Tibial nerve (tissue), 4 donors: ENCODE measurements around the gene ISYNA1. TPM values are rescaled to one million over a fixed set of nuclear protein-coding genes. Genes with fewer than 3 reads are reported as not detected.
A peak's percentile ranks its signal among the peaks of the same experiment; 100 is the strongest.

Source experiments
- DNase-seq, 2 donors: peaks; one replicate each; pipeline ENCODE4 v3.0.0-alpha.2; 2019; ENCODE audit warnings: low spot score in 2 of 2
- H3K27ac ChIP-seq, 4 donors: fragments of 200-600 bp; sonication (generic) in 3 of 4; one replicate each; pipeline ENCODE4 v1.5.1; 2017 to 2019; ENCODE audit warnings: mild to moderate bottlenecking in 1 of 4
- H3K27me3 ChIP-seq, 2 donors: fragments of 200-600 bp; sonication (generic) in 1 of 2; one replicate each; pipeline versions ENCODE4 v1.5.1 to v1.6.0; 2017 to 2019
- H3K36me3 ChIP-seq, 3 donors: fragments of 200-600 bp; sonication (generic); one replicate each; pipeline ENCODE4 v1.5.1; 2018 to 2019
- H3K4me1 ChIP-seq, 4 donors: fragments of 200-600 bp; sonication (generic) in 3 of 4; one replicate each; pipeline ENCODE4 v1.5.1; 2017 to 2019
- H3K4me3 ChIP-seq, 4 donors: fragments of 200-600 bp; sonication (generic) in 3 of 4; one replicate each; pipeline ENCODE4 v1.5.1; 2017 to 2019; ENCODE audit warnings: mild to moderate bottlenecking in 1 of 4, moderate library complexity in 1 of 4
- H3K9me3 ChIP-seq, 4 donors: fragments of 200-600 bp; sonication (generic) in 3 of 4; one replicate each; pipeline ENCODE4 v1.5.1; 2017 to 2019
- EP300 ChIP-seq, 2 donors: sonication (generic); formaldehyde crosslinking; IDR thresholded peaks; one replicate each; pipeline ENCODE4 v1.6.1; 2017; ENCODE audit warnings: antibody characterized with exemption in 2 of 2, mild to moderate bottlenecking in 1 of 2
- POLR2A ChIP-seq, 2 donors: fragments of 450-650 bp; IDR thresholded peaks; one replicate each; pipeline ENCODE4 v1.6.1; 2017; ENCODE audit warnings: antibody characterized with exemption in 2 of 2, mild to moderate bottlenecking in 2 of 2, moderate library complexity in 2 of 2
- WGBS, 2 donors: methylation state at CpG; one replicate each; pipeline ENCODE4 v1.1.5; 2018; 5-methylcytosine and 5-hydroxymethylcytosine counted together
- total RNA-seq, 4 donors: library from RNA; depleted of rRNA; stranded (reverse); fragments of >200 nt; gene quantifications; one replicate each; pipeline ENCODE4 v1.1.0, GENCODE V29; 2016
- TF ChIP-seq, protein P1 (sequence below), 5 experiments: fragments of 200-600 bp in 3 of 5; fragments of 450-650 bp in 2 of 5; sonication (generic) in 3 of 5; IDR thresholded peaks; one replicate each; pipeline ENCODE4 v1.5.1; 2016 to 2019; ENCODE audit warnings: antibody characterized with exemption in 5 of 5, mild to moderate bottlenecking in 3 of 5, moderate library complexity in 2 of 5

Gene ISYNA1
- total RNA-seq, 4 donors from 2014 or later = 43.5 to 82.2 (median 52.4) TPM

DNA sequence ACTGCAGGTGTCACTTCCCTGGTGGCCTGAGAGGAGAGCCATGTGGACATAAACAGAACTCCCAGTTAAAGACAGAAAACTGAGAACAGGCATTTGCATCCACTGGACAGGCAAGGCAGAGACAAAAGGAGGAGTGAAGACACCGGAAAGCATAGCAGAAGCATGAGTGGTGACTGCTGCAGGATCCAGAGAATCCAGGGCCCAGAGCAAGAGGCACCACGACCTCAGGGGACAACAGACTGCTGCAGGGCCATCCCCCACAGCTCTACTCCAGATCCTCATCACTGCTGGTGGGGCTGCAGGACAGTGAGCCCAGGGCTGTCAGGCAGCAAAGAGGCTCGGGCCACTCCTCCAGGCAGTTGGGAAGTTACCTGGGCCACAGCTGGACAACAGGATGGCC lies 14.5 kb upstream of the ISYNA1 start:
- H3K4me1 ChIP-seq = peaks cover 0 to 29% (median 7%) of the 10 kb centered on the region in 4 donors
- H3K27me3 ChIP-seq = no peaks in the 10 kb centered on the region
- H3K4me3 ChIP-seq = no peak overlapping the region
- no peak overlapping the region for H3K27ac ChIP-seq
- H3K36me3 ChIP-seq = peaks cover 7 to 75% (median 25%) of the 10 kb centered on the region in 3 donors
- H3K9me3 ChIP-seq = no peaks in the 10 kb centered on the region
- TF ChIP-seq, protein P1, sequence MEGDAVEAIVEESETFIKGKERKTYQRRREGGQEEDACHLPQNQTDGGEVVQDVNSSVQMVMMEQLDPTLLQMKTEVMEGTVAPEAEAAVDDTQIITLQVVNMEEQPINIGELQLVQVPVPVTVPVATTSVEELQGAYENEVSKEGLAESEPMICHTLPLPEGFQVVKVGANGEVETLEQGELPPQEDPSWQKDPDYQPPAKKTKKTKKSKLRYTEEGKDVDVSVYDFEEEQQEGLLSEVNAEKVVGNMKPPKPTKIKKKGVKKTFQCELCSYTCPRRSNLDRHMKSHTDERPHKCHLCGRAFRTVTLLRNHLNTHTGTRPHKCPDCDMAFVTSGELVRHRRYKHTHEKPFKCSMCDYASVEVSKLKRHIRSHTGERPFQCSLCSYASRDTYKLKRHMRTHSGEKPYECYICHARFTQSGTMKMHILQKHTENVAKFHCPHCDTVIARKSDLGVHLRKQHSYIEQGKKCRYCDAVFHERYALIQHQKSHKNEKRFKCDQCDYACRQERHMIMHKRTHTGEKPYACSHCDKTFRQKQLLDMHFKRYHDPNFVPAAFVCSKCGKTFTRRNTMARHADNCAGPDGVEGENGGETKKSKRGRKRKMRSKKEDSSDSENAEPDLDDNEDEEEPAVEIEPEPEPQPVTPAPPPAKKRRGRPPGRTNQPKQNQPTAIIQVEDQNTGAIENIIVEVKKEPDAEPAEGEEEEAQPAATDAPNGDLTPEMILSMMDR (IDR thresholded peaks at IDR 0.05) = no peak
- TF ChIP-seq EP300 (IDR thresholded peaks at IDR 0.05) (no peak), POLR2A (IDR thresholded peaks at IDR 0.05) (no peak)
- WGBS, 2 donors = 61 to 80% methylated on average over 3 of the region's 3 CpGs
- no peak for DNase-seq

DNA sequence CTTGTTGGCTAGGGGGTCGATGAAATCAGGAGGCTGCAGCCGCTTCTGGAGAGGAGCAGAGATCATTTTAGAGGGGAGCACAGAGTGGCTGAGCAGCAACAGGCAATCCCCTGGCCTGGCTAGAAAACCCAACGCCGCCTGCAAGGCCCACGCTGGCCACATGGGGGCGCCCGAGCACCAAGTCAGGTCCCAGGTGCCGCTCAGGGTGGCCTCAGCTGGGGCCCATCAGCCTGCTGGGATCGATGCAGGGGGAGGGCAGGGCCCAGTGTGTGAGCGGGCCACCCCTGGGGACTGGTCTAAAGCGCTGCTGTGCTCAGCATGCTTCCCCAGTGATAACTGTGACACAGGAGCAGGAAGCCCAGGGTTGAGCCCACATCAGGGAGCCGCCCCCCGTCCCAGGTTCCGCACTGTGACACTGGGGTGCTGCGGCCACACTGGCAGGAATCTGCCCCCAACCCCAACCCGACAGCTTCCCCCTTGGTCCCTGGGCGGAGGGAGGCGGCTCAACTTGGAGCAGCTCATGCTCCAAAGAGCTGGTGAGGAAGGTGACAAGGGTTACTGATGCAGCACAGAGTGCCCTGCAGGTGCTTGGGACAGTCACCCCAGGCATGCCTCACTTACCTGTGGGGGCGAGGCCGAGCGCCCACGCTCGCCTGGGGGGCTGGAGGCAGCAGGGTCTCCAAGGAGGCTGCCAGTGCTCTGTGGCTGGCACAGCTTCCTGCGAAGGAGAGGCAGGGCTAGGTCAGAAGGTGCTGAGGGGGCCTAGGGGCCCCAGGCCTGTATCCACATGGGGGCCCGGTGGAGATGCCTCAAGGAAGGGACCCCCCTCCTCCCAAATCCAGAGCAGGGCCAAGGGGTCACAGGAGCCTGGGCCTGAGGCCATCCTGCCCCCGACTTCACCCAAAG lies 13.3 kb upstream of the ISYNA1 start:
- Histone ChIP-seq H3K4me3 (no peak overlapping the region), H3K4me1 (peaks cover 0 to 24% (median 4%) of the 10 kb centered on the region in 4 donors), H3K36me3 (peaks cover 7 to 81% (median 32%) of the 10 kb centered on the region in 3 donors), H3K27ac (peak overlapping the region in 1 of 4 donors; percentile 20), H3K27me3 (no peaks in the 10 kb centered on the region), H3K9me3 (no peaks in the 10 kb centered on the region)
- 49 to 51% methylated on average over 22 to 23 of the region's 26 CpGs for WGBS, 2 donors
- TF ChIP-seq, protein P1 (IDR thresholded peaks at IDR 0.05) = peak; percentile 96 to 98 (median 97)
- TF ChIP-seq EP300 (IDR thresholded peaks at IDR 0.05) (peak in 1 of 2 donors; percentile 32), POLR2A (IDR thresholded peaks at IDR 0.05) (no peak)
- peak; percentile 89 to 95 for DNase-seq

DNA sequence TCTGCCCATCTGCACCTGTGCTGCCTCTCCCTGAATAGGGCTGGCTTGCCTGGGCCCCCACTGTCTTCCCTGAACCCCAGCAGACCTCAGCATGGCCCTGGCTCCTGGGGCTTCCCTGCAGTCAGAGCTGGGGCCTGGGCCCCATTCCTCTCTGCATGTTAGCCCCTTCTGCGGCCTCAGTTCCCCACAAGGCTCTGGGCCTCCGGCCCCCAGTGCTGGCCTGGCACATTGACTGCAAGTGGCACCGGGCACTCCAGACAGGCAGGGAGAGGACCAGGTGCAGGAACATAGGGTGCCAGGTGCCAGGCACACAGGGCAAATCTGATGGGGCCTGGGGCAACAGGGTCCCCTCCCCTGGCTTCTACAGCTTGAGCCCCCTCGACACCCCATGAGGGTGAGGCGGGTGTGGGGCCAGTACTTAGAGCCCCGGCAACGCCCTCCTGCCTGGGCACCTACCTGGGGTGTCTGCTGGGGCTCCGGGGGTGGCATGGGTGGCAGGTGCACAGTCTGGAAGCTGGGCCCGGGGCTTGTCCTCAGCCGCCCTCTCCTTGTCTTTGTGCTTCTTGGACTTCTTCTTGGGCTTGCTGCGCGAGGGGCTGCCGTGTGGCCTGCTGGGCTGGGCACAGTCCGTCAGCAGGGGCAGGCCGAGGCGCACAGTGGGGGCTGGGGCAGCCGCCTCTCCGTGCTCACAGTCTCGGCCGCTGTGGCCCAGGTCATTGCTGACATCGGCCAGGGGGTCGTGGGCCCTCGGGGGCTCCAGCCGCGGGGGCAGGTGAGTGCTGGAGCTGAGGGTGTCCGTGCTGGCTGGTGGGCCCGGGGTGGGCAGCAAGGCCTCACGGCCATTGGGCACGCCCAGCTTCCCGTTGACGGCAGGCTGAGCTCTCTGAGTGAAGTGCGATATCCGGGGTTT lies 12.3 kb upstream of the ISYNA1 start:
- Histone ChIP-seq H3K9me3 (no peaks in the 10 kb centered on the region), H3K27ac (peak overlapping the region in 1 of 4 donors; percentile 20), H3K4me1 (peaks cover 0 to 22% (median 4%) of the 10 kb centered on the region in 4 donors), H3K27me3 (no peaks in the 10 kb centered on the region), H3K4me3 (no peak overlapping the region), H3K36me3 (peaks cover 7 to 83% (median 40%) of the 10 kb centered on the region in 3 donors)
- 66 to 83% methylated on average over 17 to 32 of the region's 33 CpGs for WGBS, 2 donors
- TF ChIP-seq, protein P1 (IDR thresholded peaks at IDR 0.05) = no peak
- TF ChIP-seq POLR2A (IDR thresholded peaks at IDR 0.05) (no peak), EP300 (IDR thresholded peaks at IDR 0.05) (no peak)
- no peak for DNase-seq

DNA sequence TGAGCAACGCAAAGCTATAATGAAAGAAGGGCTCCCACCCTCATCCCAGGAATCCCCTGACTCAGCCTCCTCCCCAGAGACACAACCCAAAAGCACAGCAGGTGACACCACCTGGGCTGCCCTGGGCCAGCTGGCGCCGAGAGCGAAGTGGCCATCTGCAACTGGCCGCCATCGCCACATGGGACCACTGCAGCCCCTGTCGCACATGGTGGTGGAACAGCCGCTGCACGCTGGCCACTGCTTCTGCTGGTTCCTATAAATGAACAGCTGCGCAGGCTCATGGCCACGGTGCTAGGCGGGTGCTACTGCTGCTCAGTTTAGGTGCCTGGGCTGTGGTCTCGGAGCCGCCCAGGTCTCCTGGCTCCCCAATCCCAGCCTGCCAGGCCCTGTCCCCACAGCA lies 11.6 kb upstream of the ISYNA1 start:
- 91 to 96% methylated on average over 4 to 9 of the region's 14 CpGs for WGBS, 2 donors
- Histone ChIP-seq H3K4me3 (no peak overlapping the region), H3K4me1 (peaks cover 0 to 22% (median 4%) of the 10 kb centered on the region in 4 donors), H3K27me3 (no peaks in the 10 kb centered on the region), H3K9me3 (no peaks in the 10 kb centered on the region), H3K27ac (no peak overlapping the region), H3K36me3 (peaks cover 7 to 84% (median 46%) of the 10 kb centered on the region in 3 donors)
- no peak for DNase-seq
- TF ChIP-seq, protein P1 (IDR thresholded peaks at IDR 0.05) = no peak
